ENCODE measurements around the gene GDF7.

GDF7 gene

GRCh38 chr2:20629581-20630171, 37.3 kb upstream of the GDF7 start:
- DNase-seq = peak; percentile 67

GRCh38 chr2:20630967-20631366, 36.0 kb upstream of the GDF7 start:
- no peak for DNase-seq

- no peak for DNase-seq
These were observed 35.2 kb upstream of the GDF7 start for GRCh38 chr2:20631617-20632307.

- no peak for DNase-seq
These were observed 34.4 kb upstream of the GDF7 start for GRCh38 chr2:20632446-20632990.

- DNase-seq = no peak
These were observed 33.9 kb upstream of the GDF7 start for GRCh38 chr2:20633001-20633400.

GRCh38 chr2:20633794-20634506, 33.0 kb upstream of the GDF7 start:
- no peak for DNase-seq

GRCh38 chr2:20634507-20635112, 32.3 kb upstream of the GDF7 start:
- DNase-seq = no peak

GRCh38 chr2:20635113-20635510, 31.8 kb upstream of the GDF7 start:
- DNase-seq = no peak

- DNase-seq = peak; percentile 42
These were observed 31.0 kb upstream of the GDF7 start for GRCh38 chr2:20635675-20636584.

- no peak for DNase-seq
These were observed 29.8 kb upstream of the GDF7 start for GRCh38 chr2:20637147-20637546.

- no peak for DNase-seq
These were observed 28.9 kb upstream of the GDF7 start for GRCh38 chr2:20638014-20638413.

- DNase-seq = no peak
These were observed 28.1 kb upstream of the GDF7 start for GRCh38 chr2:20638646-20639430.

- no peak for DNase-seq
These were observed 26.4 kb upstream of the GDF7 start for GRCh38 chr2:20640411-20641122.

- no peak for DNase-seq
These were observed 25.6 kb upstream of the GDF7 start for GRCh38 chr2:20641123-20641985.

GRCh38 chr2:20642055-20642971, 24.6 kb upstream of the GDF7 start:
- DNase-seq = peak; percentile 4

GRCh38 chr2:20643060-20643459, 23.9 kb upstream of the GDF7 start:
- no peak for DNase-seq

GRCh38 chr2:20643826-20644225, 23.1 kb upstream of the GDF7 start:
- DNase-seq = no peak

- DNase-seq = no peak
These were observed 21.6 kb upstream of the GDF7 start for GRCh38 chr2:20645301-20645701.

GRCh38 chr2:20645761-20646160, 21.2 kb upstream of the GDF7 start:
- DNase-seq = no peak

All from DMS 273 treated with DMSO at 0.1 percent for 48 hours (cell line).